ENCODE measurements around the gene ATG4C. TPM values are rescaled to one million over a fixed set of nuclear protein-coding genes. Genes with fewer than 3 reads are reported as not detected.

ATG4C gene
- total and polyA plus RNA-seq, 10 of the 15 experiments (the other 5 are each of a cell fraction or from before 2014, with no cell fraction given) = 8.1 to 30.9 (median 18.9) TPM

GRCh38 chr1:62823556-62823955, 39.6 kb downstream of the ATG4C start:
- no peaks in the 10 kb centered on the region for H3K36me3 ChIP-seq (ENCODE audit: control insufficient read depth in 2 of 2, insufficient read depth in 2 of 2, low read length in 1 of 2)
- FAIRE-seq = no peak
- H3K79me2 ChIP-seq (ENCODE audit: control insufficient read depth, insufficient read depth, low read length) = no peaks in the 10 kb centered on the region
- 83% methylated on average over 4 of the region's 4 CpGs for WGBS (ENCODE audit: insufficient coverage, insufficient replicate concordance, low lambda C conversion rate, missing lambda C conversion rate)
- no peak overlapping the region for H3K4me3 ChIP-seq
- ChIA-PET SMC1A (ENCODE audit: uncharacterized antibody, unreplicated experiment) (no interaction called here), CTCF (no interaction called here), POLR2A (no interaction called here), RAD21 (ENCODE audit: unreplicated experiment) (no interaction called here)
- no peak overlapping the region for H3K9ac ChIP-seq (ENCODE audit: control insufficient read depth, insufficient read depth, low read length)
- ATAC-seq = no peak
- H3K9me3 ChIP-seq (replicated peaks; ENCODE audit: control insufficient read depth, insufficient read depth, low read length) = no peaks in the 10 kb centered on the region
- intact Hi-C loops (cut with micrococcal nuclease; ENCODE audit: unreplicated experiment) (no loop called here), in situ Hi-C loops (cut with MboI) (no loop called here)
- no peak overlapping the region for H3K4me2 ChIP-seq (ENCODE audit: control insufficient read depth, insufficient read depth)
- no peak for TF ChIP-seq CBX3 (IDR thresholded peaks at IDR 0.05; ENCODE audit: borderline replicate concordance, low read depth)
- TF ChIP-seq IKZF2 (IDR thresholded peaks at IDR 0.05) = no peak
- no peak for TF ChIP-seq TCF3 (IDR thresholded peaks at IDR 0.05; ENCODE audit: borderline replicate concordance, insufficient read depth, low read depth, low read length)
- TF ChIP-seq MEF2B (IDR thresholded peaks at IDR 0.05; ENCODE audit: partially characterized antibody, poor library complexity, severe bottlenecking) = no peak
- TF ChIP-seq ATF3 (IDR thresholded peaks at IDR 0.05; ENCODE audit: borderline replicate concordance, extremely low read depth, low read depth, low read length) = no peak
- no peak for TF ChIP-seq FOXK2 (IDR thresholded peaks at IDR 0.05)
- no TSS peak for BruUV-seq (replicated peaks)
- H4K20me1 ChIP-seq (ENCODE audit: control insufficient read depth, insufficient read depth) = no peaks in the 10 kb centered on the region
- no peaks in the 10 kb centered on the region for H3K4me1 ChIP-seq (ENCODE audit: control insufficient read depth, insufficient read depth, low read length)
- H3K27ac ChIP-seq (ENCODE audit: control insufficient read depth, insufficient read depth) = no peak overlapping the region
- no peak overlapping the region for H2AFZ ChIP-seq (ENCODE audit: control insufficient read depth, low read depth, low read length)
- no peaks in the 10 kb centered on the region for H3K27me3 ChIP-seq (replicated peaks in 1 of 2; ENCODE audit: control insufficient read depth in 2 of 2, insufficient read depth in 2 of 2, low read length in 1 of 2)
- DNase-seq (ENCODE audit: low read depth, low spot score) = no peak

- no TSS peak for BruUV-seq (replicated peaks)
- intact Hi-C loops (cut with micrococcal nuclease; ENCODE audit: unreplicated experiment) (no loop called here), in situ Hi-C loops (cut with MboI) (no loop called here)
- Histone ChIP-seq H3K27me3 (replicated peaks in 1 of 2; ENCODE audit: control insufficient read depth in 2 of 2, insufficient read depth in 2 of 2, low read length in 1 of 2) (no peaks in the 10 kb centered on the region), H3K4me3 (no peak overlapping the region), H3K9me3 (replicated peaks; ENCODE audit: control insufficient read depth, insufficient read depth, low read length) (no peaks in the 10 kb centered on the region; the same call in 2 of the 3 replicates), H2AFZ (ENCODE audit: control insufficient read depth, low read depth, low read length) (no peak overlapping the region), H3K79me2 (ENCODE audit: control insufficient read depth, insufficient read depth, low read length) (no peaks in the 10 kb centered on the region), H3K36me3 (ENCODE audit: control insufficient read depth in 2 of 2, insufficient read depth in 2 of 2, low read length in 1 of 2) (no peaks in the 10 kb centered on the region), H3K4me2 (ENCODE audit: control insufficient read depth, insufficient read depth) (no peak overlapping the region), H4K20me1 (ENCODE audit: control insufficient read depth, insufficient read depth) (no peaks in the 10 kb centered on the region), H3K9ac (ENCODE audit: control insufficient read depth, insufficient read depth, low read length) (no peak overlapping the region), H3K4me1 (ENCODE audit: control insufficient read depth, insufficient read depth, low read length) (no peaks in the 10 kb centered on the region), H3K27ac (ENCODE audit: control insufficient read depth, insufficient read depth) (no peak overlapping the region)
- 98% methylated on average over 2 of the region's 2 CpGs for WGBS (ENCODE audit: insufficient coverage, insufficient replicate concordance, low lambda C conversion rate, missing lambda C conversion rate)
- no peak for ATAC-seq
- RAD21 ChIA-PET (ENCODE audit: unreplicated experiment) = no interaction called here
- FAIRE-seq = no peak
- POLR2A ChIA-PET = no interaction called here
- CTCF ChIA-PET = interaction anchor here (1.4 kb wide), 1 partner anchor 15 kb away, joined by 6 read pairs; no protein-coding TSS in a partner anchor
- SMC1A ChIA-PET (ENCODE audit: uncharacterized antibody, unreplicated experiment) = interaction anchor here (0.9 kb wide), 1 partner anchor 16 kb away, joined by 3 read pairs; no protein-coding TSS in a partner anchor
- no peak for DNase-seq (ENCODE audit: low read depth, low spot score)
- TF ChIP-seq LARP7 (IDR thresholded peaks at IDR 0.05) = no peak
- TF ChIP-seq SUPT20H (IDR thresholded peaks at IDR 0.05; ENCODE audit: borderline replicate concordance, control insufficient read depth, low read depth, low read length) = no peak
- TF ChIP-seq PKNOX1 (IDR thresholded peaks at IDR 0.05) = no peak
- TF ChIP-seq IKZF1 (conservative IDR thresholded peaks at IDR 0.05) = no peak
- no peak for TF ChIP-seq TCF7 (IDR thresholded peaks at IDR 0.05; ENCODE audit: borderline replicate concordance)
- TF ChIP-seq CHD4 (IDR thresholded peaks at IDR 0.05) = no peak
- TF ChIP-seq PBX3 (IDR thresholded peaks at IDR 0.05; ENCODE audit: insufficient replicate concordance, low read depth, low read length) = no peak
- TF ChIP-seq IRF5 (IDR thresholded peaks at IDR 0.05; ENCODE audit: borderline replicate concordance) = no peak
These were observed 43.0 kb downstream of the ATG4C start for GRCh38 chr1:62826901-62827300.
